Stomach (tissue), 4 donors: Measurements from ENCODE around the gene CTNND2.

Source experiments
- POLR2AphosphoS5 ChIP-seq, 3 donors: sonication (generic); formaldehyde crosslinking; IDR thresholded peaks; one replicate each; pipeline ENCODE4 v1.6.1; 2016; ENCODE audit warnings: antibody characterized with exemption in 3 of 3
- TF ChIP-seq, protein P1 (sequence below), 7 experiments: fragments of 450-650 bp in 4 of 7; fragments of 200-600 bp in 3 of 7; sonication (generic) in 3 of 7; IDR thresholded peaks; one replicate each; pipeline ENCODE4 v1.5.1; 2016 to 2019; ENCODE audit warnings: antibody characterized with exemption in 7 of 7, control low read depth in 2 of 7, mild to moderate bottlenecking in 1 of 7

- no peak for TF ChIP-seq POLR2AphosphoS5 (IDR thresholded peaks at IDR 0.05)
- TF ChIP-seq, protein P1, sequence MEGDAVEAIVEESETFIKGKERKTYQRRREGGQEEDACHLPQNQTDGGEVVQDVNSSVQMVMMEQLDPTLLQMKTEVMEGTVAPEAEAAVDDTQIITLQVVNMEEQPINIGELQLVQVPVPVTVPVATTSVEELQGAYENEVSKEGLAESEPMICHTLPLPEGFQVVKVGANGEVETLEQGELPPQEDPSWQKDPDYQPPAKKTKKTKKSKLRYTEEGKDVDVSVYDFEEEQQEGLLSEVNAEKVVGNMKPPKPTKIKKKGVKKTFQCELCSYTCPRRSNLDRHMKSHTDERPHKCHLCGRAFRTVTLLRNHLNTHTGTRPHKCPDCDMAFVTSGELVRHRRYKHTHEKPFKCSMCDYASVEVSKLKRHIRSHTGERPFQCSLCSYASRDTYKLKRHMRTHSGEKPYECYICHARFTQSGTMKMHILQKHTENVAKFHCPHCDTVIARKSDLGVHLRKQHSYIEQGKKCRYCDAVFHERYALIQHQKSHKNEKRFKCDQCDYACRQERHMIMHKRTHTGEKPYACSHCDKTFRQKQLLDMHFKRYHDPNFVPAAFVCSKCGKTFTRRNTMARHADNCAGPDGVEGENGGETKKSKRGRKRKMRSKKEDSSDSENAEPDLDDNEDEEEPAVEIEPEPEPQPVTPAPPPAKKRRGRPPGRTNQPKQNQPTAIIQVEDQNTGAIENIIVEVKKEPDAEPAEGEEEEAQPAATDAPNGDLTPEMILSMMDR (IDR thresholded peaks at IDR 0.05) = no peak
Observed at GRCh38 chr5:11675184-11675583, 229.1 kb downstream of the CTNND2 start.
